Colon (tissue), 2 donors: ENCODE data around the gene CALR3.
A peak's percentile ranks its signal among the peaks of the same experiment; 100 is the strongest.
"Not testable (repeated sequence)": the region's sequence is repeated elsewhere in the genome, so short reads cannot be mapped to it uniquely, and the experiment has no call there.

Experiments used
- FAIRE-seq: peaks from 2 replicates; lab custom pipeline; 2012; peaks lifted over from hg19 to GRCh38; lab: Jason Lieb, UNC
- donor health status: control.
- donor health status: control.

The CALR3 gene, protein sequence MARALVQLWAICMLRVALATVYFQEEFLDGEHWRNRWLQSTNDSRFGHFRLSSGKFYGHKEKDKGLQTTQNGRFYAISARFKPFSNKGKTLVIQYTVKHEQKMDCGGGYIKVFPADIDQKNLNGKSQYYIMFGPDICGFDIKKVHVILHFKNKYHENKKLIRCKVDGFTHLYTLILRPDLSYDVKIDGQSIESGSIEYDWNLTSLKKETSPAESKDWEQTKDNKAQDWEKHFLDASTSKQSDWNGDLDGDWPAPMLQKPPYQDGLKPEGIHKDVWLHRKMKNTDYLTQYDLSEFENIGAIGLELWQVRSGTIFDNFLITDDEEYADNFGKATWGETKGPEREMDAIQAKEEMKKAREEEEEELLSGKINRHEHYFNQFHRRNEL

DNA sequence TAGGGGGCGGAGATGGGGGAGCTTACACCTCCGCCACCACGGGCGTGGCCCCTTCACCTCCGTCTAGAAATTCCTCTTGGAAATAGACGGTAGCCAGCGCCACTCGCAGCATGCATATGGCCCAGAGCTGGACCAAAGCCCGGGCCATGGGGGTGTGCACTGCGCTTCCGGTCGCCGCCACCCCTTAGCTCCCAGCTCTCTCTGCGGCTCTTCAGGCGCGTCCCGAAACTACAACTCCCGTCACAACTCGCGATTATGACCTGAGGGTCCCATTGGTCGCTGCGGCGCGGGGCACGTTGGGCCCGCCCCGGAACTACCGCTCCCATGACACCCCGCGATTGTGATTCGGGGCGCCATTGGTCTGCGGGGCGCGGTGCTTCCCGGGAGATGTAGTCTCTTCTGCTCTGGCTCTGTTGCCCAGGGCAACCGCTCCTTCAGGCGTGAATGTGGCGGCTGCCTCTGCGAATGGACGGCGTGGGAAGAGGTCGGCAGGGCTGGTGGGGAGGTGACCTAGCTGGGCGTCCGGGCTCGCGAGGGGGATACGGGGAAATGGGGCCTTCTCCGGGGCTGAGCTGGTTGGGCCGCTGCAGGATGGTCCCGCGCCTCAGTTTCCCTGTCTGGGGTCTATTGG lies at the start of gene CALR3, which contains the start of gene C19orf44:
TSS of gene CALR3 (minus strand) at position 186 of the 631 bp plus-strand sequence. CDS start at position 148, 38 bp downstream.
TSS of gene C19orf44 (plus strand) at position 413 of the 631 bp plus-strand sequence. CDS start 4,399 bp downstream, outside the sequence.
- FAIRE-seq: peak; percentile 55

DNA sequence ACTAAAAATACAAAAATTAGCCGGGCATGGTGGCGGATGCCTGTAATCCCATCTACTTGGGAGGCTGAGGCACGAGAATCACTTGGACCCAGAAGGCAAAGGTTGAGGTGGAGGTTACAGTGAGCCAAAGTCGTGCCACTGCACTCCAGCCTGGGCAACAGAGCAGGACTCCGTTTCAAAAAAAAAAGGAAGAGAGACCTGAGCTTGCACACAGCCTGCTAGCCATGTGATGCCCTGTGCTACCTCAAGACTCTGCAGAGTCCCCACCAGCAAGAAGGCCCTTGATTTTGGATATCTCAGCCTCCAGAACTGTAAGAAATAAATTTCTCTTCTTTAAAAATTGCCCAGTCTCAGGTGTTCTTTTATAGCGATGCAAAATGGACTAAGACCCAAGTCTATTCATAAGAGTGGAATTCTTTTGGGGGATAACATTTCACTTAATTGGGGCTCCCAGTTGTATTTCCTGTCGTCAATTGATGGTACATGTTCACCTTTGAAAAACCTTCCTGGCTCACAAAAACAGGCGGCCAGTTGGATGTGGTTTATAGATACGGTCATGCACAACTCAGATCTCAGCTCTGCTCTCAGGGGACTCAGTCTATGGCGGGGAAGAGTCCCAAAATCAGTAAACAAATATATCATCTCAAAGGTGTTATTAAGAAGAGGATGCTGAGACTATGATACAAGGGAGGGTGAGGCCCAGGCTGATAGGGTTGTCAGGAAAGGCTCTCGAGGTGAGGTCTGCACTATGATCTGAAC lies 48.7 kb upstream of the CALR3 start:
- FAIRE-seq: no peak

DNA sequence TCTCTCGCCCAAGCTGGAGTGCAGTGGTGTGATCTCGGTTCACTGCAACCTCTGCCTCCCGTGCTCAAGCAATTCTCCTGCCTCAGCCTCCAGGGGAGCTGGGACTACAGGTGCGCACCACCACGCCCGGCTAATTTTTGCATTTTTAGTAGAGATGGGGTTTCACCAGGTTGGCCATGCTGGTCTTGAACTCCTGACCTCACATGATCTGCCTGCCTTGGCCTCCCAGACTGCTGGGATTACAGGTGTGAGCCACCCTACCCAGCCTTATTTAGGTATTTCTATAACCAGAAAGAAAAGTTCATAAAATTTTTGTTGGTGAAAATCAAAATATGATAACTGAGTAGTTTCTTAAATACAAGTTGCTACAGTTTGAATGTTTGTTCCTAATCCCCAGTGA lies 47.8 kb upstream of the CALR3 start:
- not testable (repeated sequence) for FAIRE-seq

DNA sequence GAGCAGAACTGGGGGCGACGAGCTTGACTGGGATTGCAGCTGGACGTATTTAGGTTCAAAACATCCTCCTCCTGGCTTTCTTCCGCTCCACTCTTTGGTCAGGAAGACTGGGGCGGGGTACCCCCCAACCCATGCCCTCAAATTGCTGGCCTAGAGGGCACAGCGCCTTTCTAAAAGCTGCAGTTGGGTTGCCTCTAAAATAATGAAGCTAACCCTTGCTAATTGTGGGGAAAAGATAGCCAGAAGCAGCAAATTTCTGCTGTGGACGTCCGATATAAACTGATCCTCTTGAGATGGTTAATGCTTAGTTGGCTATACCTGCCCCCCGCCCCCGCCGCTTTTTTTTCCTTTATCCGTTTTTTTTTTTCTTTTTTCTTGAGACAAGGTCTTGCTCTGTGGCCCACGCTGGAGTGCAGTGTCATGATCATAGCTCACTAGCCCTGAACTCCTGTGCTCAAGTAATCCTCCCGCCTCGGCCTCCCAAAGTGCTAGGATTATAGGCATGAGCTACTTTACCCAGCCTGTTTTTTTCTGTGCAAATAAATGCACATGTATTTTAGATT lies 47.0 kb upstream of the CALR3 start:
- no peak for FAIRE-seq

DNA sequence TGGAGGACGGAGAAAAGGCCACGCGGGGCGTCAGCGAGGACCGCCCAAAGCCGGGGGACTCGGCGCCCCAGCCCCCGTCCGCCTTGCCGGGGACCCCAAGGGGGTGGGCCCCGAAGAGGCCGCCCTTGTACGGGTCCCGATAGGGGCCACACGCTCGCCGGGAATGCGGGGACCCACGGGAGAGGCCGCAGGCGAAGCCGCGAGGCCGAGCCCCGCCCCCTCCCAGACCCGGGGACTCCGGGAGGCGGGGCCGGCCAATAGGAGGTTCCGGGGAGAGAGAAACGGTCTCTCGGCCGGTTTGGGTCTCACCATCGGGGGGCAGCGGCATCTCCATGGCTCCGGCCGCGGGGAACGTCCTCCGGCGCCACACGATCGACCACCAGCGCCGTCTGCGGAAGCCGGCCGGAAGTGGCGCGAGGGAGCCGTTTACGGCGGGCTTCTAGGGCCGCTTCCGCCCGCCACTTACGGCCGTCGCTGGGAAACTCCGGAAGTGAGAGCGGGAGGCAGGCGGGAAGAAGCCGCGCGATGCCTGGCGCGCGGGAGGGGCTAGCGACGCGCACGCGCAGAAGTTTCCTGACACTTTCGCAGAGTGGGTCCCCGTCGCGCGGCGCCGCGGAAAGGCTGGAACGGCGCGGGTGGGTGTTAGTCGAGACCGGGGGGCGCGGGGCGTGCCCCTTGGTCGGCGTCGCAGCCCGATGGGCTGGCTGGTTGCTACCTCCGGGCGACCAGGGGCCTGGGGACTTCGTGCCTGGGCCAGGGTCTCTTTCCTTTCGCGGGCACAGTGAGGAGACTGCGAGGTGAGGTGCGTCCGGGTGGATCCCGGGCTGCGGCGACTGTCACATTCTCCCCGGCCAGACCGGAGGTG lies 46.3 kb upstream of the CALR3 start, which contains the start of gene CHERP:
TSS of gene CHERP (minus strand) at position 393 of the 865 bp plus-strand sequence. CDS start at position 334, 59 bp downstream.
- FAIRE-seq: no peak

DNA sequence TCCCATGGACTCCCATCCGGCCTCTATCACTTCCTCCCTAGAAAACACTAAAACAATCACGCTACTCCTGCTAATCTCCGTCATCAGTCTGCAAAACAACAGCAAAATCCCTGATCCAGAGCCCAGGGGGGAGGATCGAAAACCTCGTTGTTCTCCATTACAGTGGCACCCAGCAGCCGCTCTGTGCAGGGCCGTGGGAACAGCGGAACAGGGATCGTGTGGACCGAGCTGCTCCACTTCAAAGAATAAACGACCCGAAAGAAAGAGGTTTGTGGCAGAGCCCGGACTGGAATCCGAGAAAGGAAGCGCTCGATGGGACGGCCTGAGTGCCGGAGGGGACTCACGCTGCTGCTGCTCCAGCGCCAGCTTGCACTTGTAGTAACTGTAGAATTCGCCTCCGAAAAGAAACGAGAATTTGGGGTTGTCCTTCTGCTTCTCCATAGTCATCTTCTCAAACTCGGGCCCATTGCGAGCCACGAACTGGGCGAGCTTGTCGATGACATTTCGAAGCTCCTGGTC lies 45.6 kb upstream of the CALR3 start:
- no peak for FAIRE-seq

DNA sequence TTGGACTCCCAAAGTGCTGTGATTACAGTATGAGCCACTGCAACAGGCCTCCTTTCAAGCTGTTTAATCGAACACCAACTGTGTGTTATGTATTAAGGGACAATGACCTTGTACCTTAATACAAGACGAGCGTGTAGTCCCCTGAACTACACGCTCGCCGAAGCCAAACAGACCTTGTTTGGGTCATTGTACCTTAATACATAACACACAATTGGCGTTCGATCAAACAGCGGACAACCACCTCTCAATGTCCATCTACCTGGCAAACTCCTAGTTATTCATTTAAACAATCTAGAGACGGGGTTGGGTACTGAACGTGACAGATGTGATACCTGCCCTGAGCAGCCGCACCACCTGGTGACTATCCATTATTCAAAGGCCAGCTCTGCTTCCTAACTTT lies 45.0 kb upstream of the CALR3 start:
- FAIRE-seq: no peak

DNA sequence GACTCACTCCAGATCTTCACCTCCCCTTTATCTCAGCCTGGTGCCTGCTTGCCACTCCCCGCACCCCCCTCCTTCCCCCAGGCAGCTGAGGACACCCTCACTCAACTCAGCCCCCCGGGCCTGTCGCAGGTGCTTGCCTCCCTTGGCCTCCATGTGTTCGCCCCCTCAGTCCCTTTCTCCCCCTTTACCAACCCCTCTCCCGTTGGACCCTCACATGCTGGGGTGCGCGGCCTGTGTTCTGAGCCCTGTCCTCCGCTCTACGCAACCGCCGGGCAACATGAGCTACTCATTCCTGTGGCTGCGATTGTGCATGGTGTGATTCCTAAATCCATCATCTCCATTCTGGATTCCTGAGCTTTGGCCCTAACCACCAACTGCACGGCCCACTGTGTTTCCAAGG lies 41.1 kb upstream of the CALR3 start:
- FAIRE-seq: no peak

DNA sequence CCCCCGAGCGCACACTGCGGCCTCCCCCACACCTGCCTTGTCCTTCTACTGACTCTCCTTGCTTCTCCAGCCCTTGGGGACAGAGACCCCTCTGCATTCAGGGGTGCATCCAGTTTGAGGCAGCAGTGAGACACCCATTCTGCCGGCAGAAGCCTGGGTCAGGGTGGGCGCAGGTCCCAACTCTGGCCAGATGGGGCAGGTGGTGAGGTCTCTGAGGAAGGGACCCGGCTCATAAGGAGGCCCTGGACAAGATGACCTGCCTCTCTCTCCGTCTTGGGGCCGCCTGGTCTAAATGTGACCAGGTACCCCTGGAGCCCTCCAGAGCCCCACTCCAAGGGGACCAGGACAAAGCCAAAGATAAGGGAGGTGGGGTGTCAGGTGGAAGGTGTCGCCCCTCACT lies 40.2 kb upstream of the CALR3 start:
- FAIRE-seq: no peak

DNA sequence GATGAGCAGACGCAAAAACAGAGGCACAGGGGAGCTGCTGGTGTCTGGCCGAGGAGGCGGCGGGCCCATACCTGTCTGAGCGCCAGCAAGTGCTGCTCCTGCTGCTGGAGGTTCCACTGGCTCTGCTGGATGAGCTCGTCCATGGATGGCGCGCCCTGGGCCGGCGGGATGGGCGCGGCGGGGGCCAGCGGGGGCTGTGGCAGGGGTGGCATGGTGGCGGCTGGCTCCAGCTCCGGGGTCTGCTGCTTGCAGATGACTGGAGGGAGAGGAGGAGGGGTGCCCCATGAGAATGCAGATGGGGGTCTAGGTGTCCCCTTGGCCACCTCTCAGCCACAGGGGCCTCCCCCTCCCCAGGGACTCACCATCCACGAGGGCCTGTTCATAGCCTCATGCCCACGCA lies 39.4 kb upstream of the CALR3 start:
- FAIRE-seq: no peak

DNA sequence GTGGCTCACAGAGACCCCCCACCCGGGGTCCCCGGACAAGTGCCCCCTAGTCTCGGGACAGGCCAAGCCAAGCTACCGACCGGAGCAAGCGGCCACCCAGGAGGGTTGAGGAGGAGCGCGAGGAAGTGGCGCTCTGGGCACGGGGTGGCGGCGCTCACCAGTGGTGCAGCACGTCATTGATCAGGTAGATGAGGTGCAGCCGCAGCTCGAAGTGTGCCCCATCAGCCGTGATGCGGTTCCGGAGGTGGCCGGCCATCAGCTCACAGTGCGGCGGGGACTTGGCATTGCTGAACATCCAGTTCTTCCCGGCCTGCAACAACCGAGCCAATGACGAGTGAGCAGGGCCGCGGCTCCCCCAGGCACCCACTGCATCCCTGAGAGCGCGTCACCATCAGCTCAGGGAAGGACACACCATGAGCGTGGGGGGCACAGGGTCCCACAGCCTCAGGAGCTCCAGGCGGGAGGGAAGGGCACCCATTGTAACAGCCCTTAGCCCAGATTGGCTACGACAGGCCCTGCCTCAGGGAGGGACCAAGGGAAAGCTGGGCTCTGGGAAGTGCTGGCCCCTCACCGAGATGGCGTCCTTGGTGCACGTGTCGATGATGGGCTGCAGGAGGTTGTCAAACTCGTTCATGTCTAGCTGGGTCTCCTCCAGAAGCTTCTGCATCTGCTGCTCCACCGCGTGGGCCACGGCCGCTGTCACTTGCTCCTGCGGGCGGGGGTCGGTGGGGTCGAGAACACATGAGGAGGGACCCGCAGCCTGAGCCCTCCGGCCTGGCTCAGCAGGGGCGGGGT lies 36.7 kb upstream of the CALR3 start:
- no peak for FAIRE-seq

DNA sequence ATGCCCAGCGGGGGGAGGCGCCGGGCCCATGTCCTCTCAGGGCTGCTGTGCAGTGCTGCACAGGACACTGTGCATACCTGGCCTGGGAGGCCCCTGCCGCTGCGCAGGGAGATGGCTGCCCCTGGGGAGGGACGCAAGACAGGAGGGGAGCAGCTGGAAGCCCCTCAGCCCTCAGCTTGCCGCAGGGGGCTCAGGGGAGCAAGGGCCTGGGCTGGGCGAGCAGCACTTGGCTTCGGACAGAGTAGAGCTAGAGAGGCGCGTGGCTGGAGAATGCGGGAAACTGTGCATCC lies 35.4 kb upstream of the CALR3 start:
- FAIRE-seq: no peak

DNA sequence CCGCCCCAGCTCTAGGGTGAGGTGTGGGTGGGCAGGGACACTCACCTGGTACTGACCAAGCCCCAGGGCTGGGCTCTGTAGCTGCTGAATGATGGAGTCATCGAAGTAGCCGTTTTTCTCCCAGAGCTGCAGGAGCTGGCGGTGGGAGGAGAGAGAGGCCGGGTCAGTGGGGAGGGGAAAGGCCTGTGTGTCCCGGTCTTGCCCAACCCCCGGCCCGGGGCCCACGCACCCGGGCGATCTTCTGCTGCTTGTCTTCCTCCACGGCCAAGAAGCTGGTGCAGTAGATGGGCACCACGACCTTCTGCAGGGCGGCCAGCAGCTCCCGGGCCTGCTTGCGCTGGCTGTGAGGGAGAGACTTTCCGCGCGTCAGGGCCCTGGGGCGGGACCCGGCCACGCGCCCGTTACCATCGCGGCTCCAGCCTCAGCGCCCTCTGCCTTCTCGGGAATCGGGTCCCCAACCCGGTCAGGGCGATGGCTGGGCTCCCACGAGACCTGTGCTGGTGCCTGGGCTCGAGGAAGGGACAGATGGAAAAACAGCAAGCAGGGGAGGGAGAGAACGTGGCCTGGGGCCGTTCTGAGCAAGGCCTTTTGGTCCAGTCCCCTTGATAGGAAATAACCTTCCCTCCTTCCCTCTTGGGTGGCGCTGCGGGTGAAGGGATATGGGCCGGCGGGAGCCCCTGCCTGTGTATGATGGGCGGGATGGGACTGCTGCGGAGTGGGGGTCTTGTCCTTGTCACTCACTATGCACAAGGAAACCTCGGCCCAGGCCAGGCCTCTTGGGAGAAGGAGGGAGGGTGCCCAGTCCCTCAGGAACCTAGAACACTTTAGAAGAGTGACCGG lies 34.8 kb upstream of the CALR3 start:
- no peak for FAIRE-seq

DNA sequence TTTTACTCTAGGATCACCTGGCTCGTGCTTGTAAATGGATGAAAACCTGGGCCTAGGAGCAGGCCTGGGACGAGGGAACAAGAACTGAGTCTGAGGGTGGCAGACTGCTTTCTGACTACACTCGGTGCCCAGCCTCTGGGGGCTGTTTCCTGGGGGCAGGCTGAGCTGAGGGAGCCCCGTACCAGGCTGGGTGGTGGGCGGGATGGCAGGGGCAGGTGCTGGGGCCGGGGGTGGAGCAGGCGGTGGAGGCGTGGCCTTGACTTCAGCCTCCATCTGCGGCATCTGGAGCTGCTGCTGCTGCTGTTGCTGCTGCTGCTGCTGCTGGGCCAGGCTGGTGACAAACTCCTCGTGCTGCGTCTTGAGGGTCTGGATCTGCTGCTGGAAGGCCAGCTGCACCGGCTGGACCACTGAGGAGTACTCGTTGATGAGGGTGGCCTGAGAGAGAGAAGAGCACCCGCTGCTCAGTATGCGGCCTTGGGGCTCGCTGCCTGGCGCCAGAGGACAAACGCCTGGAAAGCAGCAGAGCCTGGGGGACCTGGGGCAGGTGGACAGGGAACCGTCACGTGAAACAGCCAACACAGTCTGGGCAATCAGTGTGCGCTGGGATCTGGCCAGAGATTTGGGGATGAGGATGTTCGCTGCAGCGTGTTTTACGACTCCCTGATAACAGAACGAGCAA lies 33.6 kb upstream of the CALR3 start:
- FAIRE-seq: no peak

DNA sequence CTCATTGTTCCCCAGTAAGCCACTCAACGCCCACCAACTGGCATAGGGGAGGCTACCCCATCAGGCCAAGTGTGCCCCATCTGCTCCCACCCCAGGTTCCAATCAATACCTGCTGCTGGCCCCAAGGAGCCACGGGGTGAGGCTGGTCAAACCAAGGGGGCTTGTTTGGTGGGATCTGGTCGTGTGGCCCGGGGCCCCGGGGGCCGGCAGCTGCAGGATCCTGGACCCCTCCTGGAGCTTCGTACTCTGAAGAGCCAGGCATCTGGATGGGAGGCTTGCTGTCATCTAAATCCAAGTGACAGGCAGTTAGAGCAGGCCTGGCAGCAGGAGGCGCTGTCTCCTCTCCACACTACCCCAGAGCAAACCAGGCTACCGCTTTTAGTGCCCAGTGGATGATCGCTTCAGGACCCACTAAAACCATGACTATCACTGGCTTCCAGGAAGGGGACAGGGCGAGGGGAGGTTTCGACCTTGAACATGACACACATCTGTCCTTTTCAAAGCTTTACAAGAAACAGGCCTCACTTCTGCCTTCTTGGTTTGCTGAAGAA lies 32.1 kb upstream of the CALR3 start:
- no peak for FAIRE-seq

DNA sequence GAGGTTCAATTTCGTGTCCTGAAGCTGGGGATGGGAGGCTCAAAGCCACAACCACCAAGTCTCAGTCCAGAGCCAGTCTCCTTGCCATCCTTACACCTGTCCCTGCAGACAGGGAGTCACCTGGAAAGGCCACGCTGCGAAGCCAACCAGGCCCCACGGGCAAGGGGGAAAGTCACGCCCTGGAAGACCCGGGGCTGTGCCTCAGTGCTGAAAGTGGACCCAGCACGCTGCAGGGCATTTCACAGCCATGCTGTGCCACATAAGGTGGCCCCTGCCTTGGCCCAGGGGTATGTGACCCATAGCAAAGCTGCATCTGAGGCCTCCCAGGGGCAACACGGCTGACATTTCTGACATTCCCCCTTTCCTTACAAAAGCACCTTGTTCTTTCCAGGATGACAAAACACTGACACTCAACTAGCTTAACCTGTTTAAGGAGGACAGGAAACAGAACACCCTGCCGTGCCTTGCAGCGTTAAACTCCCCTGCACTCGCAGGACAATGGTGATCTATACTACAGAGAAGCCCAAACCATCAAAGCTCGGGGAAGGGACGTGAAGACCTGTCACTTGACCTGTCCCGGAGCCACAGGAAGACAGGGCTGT lies 31.5 kb upstream of the CALR3 start:
- no peak for FAIRE-seq

DNA sequence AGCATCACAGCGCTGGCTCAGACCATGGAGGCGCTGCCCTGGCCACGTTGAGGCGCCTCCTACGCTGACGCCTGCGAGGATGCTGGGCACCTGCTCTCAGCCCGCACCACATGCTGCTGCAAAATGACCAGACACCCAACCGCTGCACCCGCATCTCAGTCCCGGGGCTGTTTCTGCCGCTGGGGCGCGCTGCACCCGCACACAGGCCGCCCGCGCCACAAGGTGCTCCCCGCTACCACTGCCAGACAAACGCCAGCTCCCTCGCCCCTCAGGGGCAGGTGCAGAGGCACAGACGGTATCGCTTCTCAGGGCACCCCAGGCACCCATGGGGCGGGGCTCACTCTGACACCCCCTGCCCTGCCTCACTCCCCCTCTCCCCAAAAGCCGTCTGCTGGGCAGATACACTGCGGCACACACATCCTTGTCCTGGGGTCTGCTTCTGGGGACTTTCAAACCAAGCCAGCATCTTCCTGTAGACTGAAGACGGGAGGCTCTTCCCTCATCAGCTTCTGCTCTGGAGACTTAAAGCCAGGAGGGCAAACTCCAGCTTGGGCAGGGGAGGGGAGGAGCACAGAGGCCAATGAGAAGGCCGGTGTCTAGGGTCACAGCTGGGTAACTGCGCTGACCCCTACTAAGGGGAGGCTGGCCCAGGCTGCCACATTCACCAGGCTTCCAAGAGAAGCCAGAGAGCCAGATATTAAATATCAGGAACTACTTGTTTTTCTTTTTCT lies 29.9 kb upstream of the CALR3 start:
- FAIRE-seq: no peak
